DLD1 (cell line): ENCODE results near the gene R3HDM4.
"Not testable (repeated sequence)": the region's sequence is repeated elsewhere in the genome, so short reads cannot be mapped to it uniquely, and the experiment has no call there.

Experiments
- in situ Hi-C: cut with HindIII; loops from 2 replicates; pipeline ENCODE4 v1.10.0; 2017; ENCODE audit warnings: low sequenced_read_pairs

The R3HDM4 gene

DNA sequence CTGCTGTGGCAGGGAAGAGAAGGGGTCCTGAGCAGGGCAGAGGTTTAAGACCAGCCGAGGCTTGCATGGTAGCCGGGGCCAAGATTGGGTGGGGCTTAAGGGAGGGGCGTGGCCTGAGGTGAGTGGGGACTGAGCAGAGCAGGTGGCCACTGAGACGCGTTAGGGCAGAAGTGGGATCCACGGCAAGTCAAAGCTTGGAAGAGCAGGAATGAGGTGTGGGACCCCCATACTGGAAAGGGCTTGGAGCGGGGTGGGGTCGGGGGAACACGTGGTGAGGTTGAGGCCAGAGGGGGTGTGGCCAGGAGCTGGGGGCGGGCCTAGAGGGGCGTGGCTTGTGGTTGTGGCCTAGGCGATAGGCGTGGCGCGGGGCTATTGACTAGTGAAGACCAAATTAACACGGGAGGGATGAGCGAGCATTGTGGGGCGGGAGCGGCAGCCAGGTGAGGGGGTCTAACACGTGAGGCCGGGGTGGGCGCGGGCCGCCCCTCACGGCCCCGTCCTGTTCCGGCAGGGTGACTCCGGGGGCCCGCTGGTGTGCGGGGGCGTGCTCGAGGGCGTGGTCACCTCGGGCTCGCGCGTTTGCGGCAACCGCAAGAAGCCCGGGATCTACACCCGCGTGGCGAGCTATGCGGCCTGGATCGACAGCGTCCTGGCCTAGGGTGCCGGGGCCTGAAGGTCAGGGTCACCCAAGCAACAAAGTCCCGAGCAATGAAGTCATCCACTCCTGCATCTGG is 50.3 kb downstream of the R3HDM4 start:
- in situ Hi-C loops: no loop called here

DNA sequence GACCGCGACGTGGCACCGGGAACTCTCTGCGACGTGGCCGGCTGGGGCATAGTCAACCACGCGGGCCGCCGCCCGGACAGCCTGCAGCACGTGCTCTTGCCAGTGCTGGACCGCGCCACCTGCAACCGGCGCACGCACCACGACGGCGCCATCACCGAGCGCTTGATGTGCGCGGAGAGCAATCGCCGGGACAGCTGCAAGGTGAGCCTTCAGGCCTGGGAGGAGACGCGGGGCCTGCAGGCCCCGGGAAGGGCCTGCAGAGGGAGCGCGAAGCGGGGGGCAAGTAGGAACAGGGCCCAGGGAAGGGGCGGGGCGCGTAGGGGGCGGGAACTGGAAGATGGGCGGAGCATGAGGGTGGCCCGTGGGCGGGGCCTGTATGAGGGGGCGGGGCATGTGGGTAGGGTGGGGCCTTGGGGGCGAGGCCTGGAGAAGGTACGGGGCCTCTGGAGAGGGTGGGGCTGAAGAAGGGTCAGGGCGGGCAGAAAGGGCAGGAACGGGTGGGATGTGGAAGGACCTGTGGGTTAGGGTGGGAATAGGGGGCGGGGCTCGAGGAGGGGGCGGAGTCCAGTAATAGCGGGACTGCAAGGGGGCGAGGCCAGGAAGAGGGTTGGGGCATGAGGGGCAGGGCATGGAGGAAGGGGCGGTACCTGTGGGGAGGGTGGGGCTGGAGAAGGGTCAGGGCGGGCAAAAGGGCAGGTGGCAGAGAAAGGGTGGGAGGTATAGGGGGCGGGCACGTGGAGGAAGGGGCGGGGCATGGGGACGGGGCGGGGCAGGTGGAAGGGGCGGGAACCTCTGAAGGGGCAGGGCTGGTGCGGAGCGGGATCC is 51.1 kb downstream of the R3HDM4 start:
- in situ Hi-C loops: no loop called here

DNA sequence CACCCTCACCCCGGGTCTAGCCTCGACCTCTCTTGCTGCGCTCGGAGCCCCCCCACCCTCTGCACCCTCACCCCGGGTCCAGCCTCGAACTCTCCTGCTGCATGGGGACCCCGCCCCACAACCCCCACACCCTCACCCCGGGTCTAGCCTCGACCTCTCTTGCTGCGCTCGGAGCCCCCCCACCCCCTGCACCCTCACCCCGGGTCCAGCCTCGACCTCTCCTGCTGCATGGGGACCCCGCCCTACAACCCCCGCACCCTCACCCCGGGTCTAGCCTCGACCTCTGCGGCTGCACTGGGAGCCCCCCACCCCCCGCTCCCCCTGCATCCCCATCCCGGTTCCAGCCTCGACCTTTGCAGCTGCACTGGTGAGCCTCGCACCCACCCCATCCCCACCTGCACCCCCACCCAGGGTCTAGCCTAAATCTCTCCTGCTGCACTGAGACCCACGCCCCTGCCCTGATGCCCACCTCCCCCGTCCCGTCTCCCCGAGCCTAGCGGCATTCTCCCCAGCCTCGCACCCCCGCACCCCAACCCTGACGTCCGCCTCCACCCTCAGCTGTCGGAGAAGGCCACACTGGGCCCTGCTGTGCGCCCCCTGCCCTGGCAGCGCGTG is 51.8 kb downstream of the R3HDM4 start:
- in situ Hi-C loops: no loop called here

DNA sequence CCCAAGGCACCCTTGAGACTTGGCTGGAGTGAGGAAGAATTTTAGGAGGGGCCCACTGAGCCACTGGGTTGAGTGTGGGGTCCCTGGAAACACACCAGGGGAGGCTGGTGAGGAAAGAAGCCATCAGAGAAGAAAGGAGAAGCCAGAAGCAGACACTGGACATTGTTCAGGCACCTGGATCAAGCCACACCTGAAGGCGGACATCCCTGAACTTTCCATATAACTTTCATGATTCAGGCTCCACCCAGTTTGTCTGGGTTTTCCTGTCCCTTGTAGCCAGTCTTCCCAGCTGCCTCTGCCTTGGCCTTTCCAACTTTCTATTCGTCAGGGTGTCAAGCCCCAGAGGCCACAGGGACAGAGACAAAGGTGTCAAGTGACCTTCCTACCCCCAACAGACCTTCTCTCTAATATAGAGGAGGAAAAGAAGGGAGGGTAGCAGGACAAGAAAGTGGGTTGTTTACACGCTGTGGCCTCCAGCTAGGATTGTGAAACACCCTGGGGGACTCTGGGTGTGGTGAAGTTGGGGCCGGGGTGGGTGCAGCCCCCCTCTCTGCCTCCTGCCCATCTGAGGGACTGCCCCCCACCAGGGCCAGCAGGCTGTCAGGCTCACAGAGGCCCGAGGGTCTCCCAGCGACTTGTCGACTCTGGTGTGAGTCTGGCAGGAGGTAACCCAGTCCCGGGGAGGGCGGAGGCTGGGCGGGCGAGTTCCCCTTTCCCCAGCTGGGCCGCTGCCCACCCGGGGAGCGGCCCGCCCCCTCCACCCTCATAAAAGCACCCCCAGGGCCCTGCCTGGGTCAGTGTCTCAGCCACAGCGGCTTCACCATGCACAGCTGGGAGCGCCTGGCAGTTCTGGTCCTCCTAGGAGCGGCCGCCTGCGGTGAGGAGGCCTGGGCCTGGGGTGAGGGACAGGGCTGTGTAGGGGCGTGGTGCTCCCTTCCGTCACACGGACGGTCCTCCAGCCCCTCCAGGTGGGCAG is 53.9 kb downstream of the R3HDM4 start, which contains the start of gene CFD:
CFD (plus strand) TSS at position 797 of the 976 bp plus-strand sequence; CDS start at position 823, 26 bp downstream.
- in situ Hi-C loops: no loop called here

DNA sequence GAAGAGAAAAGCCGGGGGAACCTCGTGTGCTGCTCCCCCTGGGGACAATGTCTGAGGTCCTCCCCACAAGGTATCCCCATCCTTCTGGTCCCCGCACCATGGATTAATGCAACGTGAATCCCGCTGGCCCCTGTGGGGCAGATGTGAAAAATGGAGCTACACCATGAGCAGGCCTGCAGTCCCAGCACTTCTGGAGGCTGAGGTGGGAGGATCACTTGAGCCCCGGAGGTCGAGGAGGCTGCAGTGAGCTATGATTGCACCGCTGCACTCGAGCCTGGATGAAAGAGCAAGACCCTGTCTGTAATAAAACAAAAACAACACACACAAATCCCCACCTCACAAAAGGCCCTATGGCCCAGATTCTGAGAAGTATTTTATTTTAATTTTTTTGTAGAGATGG is 54.7 kb downstream of the R3HDM4 start:
- in situ Hi-C loops: no loop called here

DNA sequence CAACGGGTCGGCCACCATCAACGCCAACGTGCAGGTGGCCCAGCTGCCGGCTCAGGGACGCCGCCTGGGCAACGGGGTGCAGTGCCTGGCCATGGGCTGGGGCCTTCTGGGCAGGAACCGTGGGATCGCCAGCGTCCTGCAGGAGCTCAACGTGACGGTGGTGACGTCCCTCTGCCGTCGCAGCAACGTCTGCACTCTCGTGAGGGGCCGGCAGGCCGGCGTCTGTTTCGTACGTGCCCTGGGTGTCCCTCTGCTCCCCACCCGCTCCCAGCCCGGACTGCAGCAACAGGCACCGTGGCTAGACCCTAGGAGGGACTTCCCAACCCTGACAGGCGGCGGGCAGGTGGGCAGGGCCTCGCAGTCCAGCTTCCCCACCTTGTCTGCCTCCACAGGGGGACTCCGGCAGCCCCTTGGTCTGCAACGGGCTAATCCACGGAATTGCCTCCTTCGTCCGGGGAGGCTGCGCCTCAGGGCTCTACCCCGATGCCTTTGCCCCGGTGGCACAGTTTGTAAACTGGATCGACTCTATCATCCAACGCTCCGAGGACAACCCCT is 57.4 kb downstream of the R3HDM4 start:
- in situ Hi-C loops: no loop called here

DNA sequence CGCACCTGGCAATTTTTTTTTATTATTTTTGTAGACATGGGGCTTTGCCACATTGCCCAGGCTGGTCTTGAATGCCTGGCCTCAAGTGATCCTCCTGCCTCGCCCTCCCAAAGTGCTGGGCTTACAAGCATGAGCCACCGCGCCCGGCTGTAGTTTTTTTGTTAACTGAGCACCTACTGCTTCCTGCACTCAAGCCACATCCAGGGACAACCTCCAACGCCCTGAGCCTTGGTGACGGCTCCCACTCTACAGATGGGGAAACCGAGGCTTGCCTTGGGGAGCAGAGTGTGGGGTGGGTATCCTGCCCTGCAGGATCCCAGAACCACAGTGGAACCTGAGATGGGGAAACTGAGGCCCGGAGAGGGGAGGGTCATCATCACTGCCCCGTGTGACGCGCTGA is 57.9 kb downstream of the R3HDM4 start:
- in situ Hi-C loops: no loop called here

DNA sequence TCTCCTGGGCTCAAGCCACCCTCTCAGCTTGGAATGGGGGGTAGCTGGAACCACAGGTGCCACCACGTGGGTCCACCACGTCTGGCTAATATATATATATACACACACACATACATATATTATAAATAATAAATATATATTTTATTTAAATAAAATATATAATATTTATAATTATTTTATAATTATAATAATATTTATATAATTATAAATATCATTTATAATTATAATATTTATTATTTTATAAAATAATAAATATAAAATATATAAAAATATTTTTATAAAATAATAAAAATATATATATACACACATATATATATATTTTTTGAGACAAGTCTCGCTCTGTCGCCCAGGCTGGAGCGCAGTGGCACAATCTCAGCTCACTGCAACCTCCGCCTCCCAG is 58.5 kb downstream of the R3HDM4 start:
- in situ Hi-C loops: no loop called here

DNA sequence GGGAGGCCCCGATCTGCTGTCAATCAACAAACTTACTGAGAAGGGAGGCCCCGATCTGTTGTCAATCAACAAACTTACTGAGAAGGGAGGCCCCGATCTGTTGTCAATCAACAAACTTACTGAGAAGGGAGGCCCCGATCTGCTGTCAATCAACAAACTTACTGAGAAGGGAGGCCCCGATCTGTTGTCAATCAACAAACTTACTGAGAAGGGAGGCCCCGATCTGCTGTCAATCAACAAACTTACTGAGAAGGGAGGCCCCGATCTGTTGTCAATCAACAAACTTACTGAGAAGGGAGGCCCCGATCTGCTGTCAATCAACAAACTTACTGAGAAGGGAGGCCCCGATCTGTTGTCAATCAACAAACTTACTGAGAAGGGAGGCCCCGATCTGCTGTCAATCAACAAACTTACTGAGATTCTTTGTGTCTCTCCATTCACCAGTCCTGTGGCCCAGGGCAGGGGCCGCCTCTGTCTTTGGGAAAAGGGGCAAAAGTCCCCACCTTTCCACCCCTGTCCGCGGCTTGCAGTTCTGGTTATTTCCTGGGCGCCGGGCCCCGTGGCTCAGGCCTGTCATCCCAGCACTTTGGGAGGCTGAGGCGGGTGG is 59.3 kb downstream of the R3HDM4 start:
- in situ Hi-C loops: not testable (repeated sequence)

DNA sequence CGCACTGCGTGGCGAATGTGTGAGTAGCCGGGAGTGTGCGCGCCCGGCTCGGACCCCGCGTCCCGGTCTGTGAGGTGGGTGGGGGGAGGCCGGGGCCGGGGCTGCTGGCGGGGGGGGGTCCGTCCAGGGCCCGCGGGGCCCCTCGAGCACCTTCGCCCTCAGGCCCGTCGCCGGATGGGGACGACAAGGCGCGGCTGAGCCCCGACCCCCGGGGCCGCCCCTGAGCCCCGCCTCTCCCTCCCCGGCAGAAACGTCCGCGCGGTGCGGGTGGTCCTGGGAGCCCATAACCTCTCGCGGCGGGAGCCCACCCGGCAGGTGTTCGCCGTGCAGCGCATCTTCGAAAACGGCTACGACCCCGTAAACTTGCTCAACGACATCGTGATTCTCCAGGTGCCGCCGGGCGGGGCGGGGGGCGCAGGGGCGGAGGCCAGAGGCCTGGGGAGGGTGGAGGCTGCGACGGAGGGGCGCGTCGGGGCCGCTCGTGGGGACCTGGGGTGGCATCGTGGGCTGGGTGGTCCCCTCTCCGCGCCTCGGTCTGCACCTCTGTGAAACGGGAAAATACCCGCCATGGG is 59.9 kb downstream of the R3HDM4 start:
- in situ Hi-C loops: no loop called here

DNA sequence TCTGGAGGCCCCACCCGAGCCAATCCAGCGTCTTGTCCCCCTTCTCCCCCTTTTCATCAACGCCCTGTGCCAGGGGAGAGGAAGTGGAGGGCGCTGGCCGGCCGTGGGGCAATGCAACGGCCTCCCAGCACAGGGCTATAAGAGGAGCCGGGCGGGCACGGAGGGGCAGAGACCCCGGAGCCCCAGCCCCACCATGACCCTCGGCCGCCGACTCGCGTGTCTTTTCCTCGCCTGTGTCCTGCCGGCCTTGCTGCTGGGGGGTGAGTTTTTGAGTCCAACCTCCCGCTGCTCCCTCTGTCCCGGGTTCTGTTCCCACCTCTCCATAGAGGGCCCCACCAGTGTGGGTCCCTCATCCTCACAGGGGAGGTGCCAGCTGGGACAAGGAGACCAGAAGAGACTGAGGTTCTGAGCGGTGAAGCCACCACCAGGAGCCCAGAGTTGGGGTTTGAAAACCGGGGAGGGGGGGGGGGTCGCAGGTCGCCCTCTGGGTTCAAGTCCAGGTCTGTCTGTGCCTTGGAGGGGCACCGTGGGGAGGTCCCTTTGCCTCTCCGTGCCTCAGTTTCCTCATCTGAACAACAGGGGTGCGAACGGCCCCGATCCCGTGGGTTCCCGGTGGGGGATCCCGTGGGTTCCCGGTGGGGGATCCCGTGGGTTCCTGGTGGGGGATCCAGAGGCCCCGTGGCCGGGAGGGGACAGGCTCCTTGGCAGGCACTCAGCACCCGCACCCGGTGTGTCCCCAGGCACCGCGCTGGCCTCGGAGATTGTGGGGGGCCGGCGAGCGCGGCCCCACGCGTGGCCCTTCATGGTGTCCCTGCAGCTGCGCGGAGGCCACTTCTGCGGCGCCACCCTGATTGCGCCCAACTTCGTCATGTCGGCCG is 60.6 kb downstream of the R3HDM4 start, which contains the start of gene ELANE:
ELANE (plus strand) TSS at position 168 of the 878 bp plus-strand sequence; CDS start at position 194, 26 bp downstream.
- in situ Hi-C loops: no loop called here

DNA sequence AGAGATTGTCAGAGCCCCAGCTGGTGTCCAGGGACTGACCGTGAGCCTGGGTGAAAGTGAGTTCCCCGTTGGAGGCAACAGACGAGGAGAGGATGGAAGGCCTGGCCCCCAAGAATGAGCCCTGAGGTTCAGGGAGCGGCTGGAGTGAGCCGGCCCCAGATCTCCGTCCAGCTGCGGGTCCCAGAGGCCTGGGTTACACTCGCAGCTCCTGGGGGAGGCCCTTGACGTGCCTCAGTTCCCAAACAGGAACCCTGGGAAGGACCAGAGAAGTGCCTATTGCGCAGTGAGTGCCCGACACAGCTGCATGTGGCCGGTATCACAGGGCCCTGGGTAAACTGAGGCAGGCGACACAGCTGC is 62.1 kb downstream of the R3HDM4 start:
- in situ Hi-C loops: no loop called here

DNA sequence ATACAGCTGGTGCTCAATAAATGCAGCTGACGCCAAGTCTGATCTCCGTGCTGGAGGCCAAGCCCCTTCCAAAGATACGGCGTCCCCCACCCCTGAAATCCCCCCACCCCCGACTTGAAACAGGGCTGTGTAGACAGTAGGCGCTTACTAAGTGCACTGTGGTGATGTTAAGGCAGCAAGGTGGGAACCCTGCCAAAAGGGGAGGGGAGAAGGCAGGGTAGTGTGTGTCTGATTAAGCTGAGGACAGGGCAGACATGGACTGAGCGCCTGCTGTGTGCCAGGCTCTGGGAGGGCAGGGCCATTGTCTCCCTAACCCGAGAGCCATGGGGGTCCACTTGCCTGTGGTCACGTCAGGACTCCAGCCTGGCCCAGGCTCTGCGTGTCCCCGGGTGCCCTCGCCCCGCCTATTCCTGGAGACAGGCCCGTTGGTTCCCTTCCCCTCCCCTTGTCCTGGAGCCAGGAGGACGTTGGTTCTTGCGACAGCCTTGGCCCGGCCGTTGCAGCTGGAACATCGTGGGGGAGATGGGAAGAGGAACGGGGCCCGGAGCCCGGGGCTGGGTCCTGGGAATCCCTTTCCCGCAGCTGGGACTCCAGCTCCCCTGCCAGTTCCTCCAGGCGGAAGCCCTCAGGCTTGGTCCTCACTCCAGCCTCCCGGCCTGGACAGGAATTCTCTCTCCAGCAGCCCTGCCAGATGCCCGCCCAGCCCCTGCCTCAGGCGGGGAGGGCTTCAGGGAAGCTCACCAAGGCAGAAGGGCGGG is 62.6 kb downstream of the R3HDM4 start:
- in situ Hi-C loops: no loop called here

DNA sequence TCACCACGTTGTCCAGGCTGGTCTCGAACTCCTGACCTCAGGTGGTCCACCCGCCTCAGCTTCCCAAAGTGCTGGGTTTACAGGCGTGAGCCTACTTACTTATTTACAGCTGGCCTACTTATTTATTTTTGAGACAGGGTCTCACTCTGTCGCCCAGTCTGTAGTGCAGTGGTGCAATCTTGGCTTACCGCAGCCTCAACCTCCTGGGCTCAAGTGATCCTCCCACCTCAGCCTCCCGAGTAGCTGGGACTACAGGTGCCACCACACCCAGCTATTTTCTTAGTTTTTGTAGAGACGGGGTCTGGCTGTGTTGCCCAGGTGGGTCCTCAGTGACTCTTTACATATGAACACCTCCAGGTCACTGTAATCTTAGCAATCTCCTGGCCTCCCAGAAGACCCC is 63.8 kb downstream of the R3HDM4 start:
- in situ Hi-C loops: not testable (repeated sequence)

DNA sequence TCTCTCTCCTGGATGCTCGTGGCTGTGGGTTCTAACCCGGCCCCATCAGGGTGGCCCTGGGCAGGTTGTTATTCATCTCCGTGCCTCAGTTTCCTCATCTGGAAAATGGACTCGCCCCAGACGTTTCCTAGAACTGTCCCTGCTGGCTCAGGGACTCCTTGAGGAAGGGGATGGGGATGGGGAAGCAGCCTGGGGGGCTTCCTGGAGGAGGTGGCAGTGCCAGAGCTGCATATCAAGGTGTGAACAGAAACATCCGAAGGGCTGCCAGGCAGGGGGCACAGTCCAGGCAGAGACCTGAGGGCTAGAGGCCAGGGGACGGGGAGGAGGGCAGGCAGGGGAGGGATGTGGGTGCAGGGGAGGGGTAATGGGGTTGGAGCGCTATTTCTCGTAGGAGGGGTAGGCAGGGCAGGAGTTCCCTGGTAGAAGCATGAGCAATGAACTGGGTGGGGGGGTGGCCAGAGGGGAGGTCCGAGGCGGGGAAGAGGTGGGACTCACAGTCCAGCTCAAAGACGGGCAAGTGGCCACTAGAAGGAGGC is 64.6 kb downstream of the R3HDM4 start:
- in situ Hi-C loops: no loop called here
